Ovary (tissue), 9 donors: Measurements from ENCODE around the gene ELAPOR1. TPM values are rescaled to one million over a fixed set of nuclear protein-coding genes. Genes with fewer than 3 reads are reported as not detected.

Source experiments
- DNase-seq, 5 donors: peaks; one replicate each; pipeline ENCODE4 v3.0.0-alpha.2; 2019 to 2020
- H3K27ac ChIP-seq, 2 donors: fragments of 200-600 bp; one replicate each; pipeline versions ENCODE4 v1.5.1 to v1.8.0; 2019 to 2022
- H3K27me3 ChIP-seq: fragments of 200-600 bp; one replicate; pipeline ENCODE4 v1.8.0; 2022
- H3K36me3 ChIP-seq: fragments of 200-600 bp; sonication (generic); one replicate; pipeline ENCODE4 v1.5.1; 2019
- H3K4me1 ChIP-seq: one replicate; pipeline ENCODE4 v1.8.1; 2013; ENCODE audit warnings: mild to moderate bottlenecking, moderate library complexity; ENCODE audit not compliant: insufficient read depth
- H3K4me3 ChIP-seq: fragments of 200-600 bp; sonication (generic); one replicate; pipeline ENCODE4 v1.5.1; 2017
- H3K9me3 ChIP-seq, 2 donors: fragments of 200-600 bp in 1 of 2; sonication (generic) in 1 of 2; one replicate each; pipeline versions ENCODE4 v1.5.1 to v1.8.1; 2013 to 2019; ENCODE audit warnings: mild to moderate bottlenecking in 1 of 2, moderate library complexity in 1 of 2
- EP300 ChIP-seq: sonication (generic); formaldehyde crosslinking; IDR thresholded peaks from one replicate; pipeline ENCODE4 v1.6.1; 2017; ENCODE audit warnings: antibody characterized with exemption
- POLR2A ChIP-seq: fragments of 450-650 bp; IDR thresholded peaks from one replicate; pipeline ENCODE4 v1.6.1; 2017; ENCODE audit warnings: antibody characterized with exemption, mild to moderate bottlenecking, moderate library complexity
- WGBS, 3 donors: extraction: QIAGEN DNeasy Blood & Tissue Kit in 1 of 3; methylation state at CpG; one replicate each; pipeline versions ENCODE4 v1.1.5 to v1.1.7; 2013 to 2017; 5-methylcytosine and 5-hydroxymethylcytosine counted together
- intact Hi-C, 4 donors: fragments of 100-400 bp; cut with DNase I; formaldehyde crosslinking; loops; one replicate each; pipeline versions ENCODE4 v1.11.0 to v1.15.1; 2022 to 2023
- polyA plus RNA-seq, 2 donors: library from polyadenylated mRNA; stranded (reverse); fragments of 200-250 nt in 1 of 2; fragments of 350-450 nt in 1 of 2; fragmentation: Illumina TruSeq in 1 of 2; extraction: RNeasy Lipid Tissue Mini Kit (QIAGEN cat#74804) in 1 of 2; gene quantifications; one replicate each; pipeline ENCODE4 v1.2.3, GENCODE V29; 2013 to 2014
- total RNA-seq, 7 donors: library from RNA; depleted of rRNA in 2 of 7; stranded (reverse); fragments of >200 nt in 2 of 7; fragmentation: NEBNext Ultra II Directional in 3 of 7; extraction: Animal tissue kit (Norgen Biotek cat#: 25700) in 3 of 7; gene quantifications; one replicate each; pipeline versions ENCODE4 v1.1.0 to v1.2.4, GENCODE V29; 2016 to 2023
- TF ChIP-seq, protein P1 (sequence below), 3 donors: fragments of 450-650 bp in 2 of 3; fragments of 200-600 bp in 1 of 3; IDR thresholded peaks; one replicate each; pipeline versions ENCODE4 v1.5.1 to v1.8.0; 2016 to 2022; ENCODE audit warnings: antibody characterized with exemption in 3 of 3, mild to moderate bottlenecking in 1 of 3
- donor health status: DM: no; HTN: no; CAD: no; lungs with moderate emphysema.
- donor health status: DM: no; HTN: no; CAD: no.
- donor health status: Bipolar disorder and iron deficiency.
- donor health status: DM: yes; HTN: yes; CAD: no.
- donor health status: DM: no; HTN: no; CAD: no.
- donor health status: DM: yes; HTN: yes; CAD: no.

Gene ELAPOR1
- total and polyA plus RNA-seq, 9 donors = 0.15 to 69.6 (median 1.9) TPM; not detected in 1

GRCh38 chr1:109104364-109105151 is 9.4 kb upstream of the ELAPOR1 start:
- H3K4me1 ChIP-seq = no peaks in the 10 kb centered on the region
- H3K36me3 ChIP-seq = no peaks in the 10 kb centered on the region
- 84 to 89% (median 89%) methylated on average over 20 of the region's 20 CpGs for WGBS, 3 donors
- H3K27me3 ChIP-seq = no peaks in the 10 kb centered on the region
- no peak overlapping the region for H3K4me3 ChIP-seq
- no peak for DNase-seq
- no peak overlapping the region for H3K27ac ChIP-seq
- TF ChIP-seq, protein P1, sequence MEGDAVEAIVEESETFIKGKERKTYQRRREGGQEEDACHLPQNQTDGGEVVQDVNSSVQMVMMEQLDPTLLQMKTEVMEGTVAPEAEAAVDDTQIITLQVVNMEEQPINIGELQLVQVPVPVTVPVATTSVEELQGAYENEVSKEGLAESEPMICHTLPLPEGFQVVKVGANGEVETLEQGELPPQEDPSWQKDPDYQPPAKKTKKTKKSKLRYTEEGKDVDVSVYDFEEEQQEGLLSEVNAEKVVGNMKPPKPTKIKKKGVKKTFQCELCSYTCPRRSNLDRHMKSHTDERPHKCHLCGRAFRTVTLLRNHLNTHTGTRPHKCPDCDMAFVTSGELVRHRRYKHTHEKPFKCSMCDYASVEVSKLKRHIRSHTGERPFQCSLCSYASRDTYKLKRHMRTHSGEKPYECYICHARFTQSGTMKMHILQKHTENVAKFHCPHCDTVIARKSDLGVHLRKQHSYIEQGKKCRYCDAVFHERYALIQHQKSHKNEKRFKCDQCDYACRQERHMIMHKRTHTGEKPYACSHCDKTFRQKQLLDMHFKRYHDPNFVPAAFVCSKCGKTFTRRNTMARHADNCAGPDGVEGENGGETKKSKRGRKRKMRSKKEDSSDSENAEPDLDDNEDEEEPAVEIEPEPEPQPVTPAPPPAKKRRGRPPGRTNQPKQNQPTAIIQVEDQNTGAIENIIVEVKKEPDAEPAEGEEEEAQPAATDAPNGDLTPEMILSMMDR (IDR thresholded peaks at IDR 0.05) = no peak
- TF ChIP-seq EP300 = no peak
- TF ChIP-seq POLR2A = no peak
- H3K9me3 ChIP-seq = no peaks in the 10 kb centered on the region
- intact Hi-C loops = no loop called here

DNA sequence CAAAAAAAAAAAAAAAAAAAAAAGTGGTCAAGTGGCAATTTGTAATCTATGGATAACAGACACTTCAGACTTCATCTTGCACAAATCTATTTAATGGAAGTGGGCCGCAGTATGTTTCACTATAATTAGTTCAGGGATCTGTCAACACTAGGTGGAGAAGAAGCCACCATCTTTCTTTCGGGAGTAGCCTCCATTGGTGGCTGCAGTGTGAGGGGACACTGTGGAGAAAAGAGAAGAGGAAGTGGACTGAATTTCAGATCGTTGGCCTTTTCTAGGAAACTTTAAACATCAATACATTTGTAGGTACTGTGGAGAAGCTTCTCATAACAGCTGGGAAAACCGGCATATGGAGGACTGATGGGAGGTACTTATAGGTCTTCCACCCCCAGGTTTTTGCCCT is 8.0 kb upstream of the ELAPOR1 start:
- intact Hi-C loops = no loop called here
- no peak for DNase-seq
- 76 to 87% (median 85%) methylated on average over 4 of the region's 4 CpGs for WGBS, 3 donors
- no peaks in the 10 kb centered on the region for H3K4me1 ChIP-seq
- TF ChIP-seq, protein P1 (IDR thresholded peaks at IDR 0.05) = no peak
- TF ChIP-seq POLR2A = no peak
- no peak for TF ChIP-seq EP300
- H3K27me3 ChIP-seq = no peaks in the 10 kb centered on the region
- H3K4me3 ChIP-seq = no peak overlapping the region
- no peaks in the 10 kb centered on the region for H3K36me3 ChIP-seq
- no peak overlapping the region for H3K27ac ChIP-seq
- H3K9me3 ChIP-seq = no peaks in the 10 kb centered on the region

GRCh38 chr1:109107785-109108184 is 6.1 kb upstream of the ELAPOR1 start:
- Histone ChIP-seq H3K27ac (no peak overlapping the region), H3K4me3 (no peak overlapping the region), H3K9me3 (no peaks in the 10 kb centered on the region), H3K4me1 (peaks cover 3% of the 10 kb centered on the region), H3K27me3 (no peaks in the 10 kb centered on the region), H3K36me3 (no peaks in the 10 kb centered on the region)
- no peak for DNase-seq
- WGBS, 3 donors = 70 to 79% (median 75%) methylated on average over 7 of the region's 7 CpGs
- TF ChIP-seq, protein P1 (IDR thresholded peaks at IDR 0.05) = no peak
- no peak for TF ChIP-seq EP300
- TF ChIP-seq POLR2A = no peak
- intact Hi-C loops = no loop called here

- DNase-seq = no peak
- Histone ChIP-seq H3K4me1 (peaks cover 5% of the 10 kb centered on the region), H3K36me3 (no peaks in the 10 kb centered on the region), H3K9me3 (no peaks in the 10 kb centered on the region), H3K4me3 (no peak overlapping the region), H3K27ac (no peak overlapping the region), H3K27me3 (no peaks in the 10 kb centered on the region)
- TF ChIP-seq, protein P1 (IDR thresholded peaks at IDR 0.05) = no peak
- TF ChIP-seq EP300 (no peak), POLR2A (no peak)
- 52 to 67% (median 55%) methylated on average over 3 of the region's 3 CpGs for WGBS, 3 donors
- intact Hi-C loops = loop anchor here in 2 of 4 donors (10.0 kb wide), 3 partner anchors 85 to 155 kb away; partner anchors contain the start of gene CLCC1 (in 1 of the 2)
Observed at GRCh38 chr1:109109906-109110305, 4.0 kb upstream of the ELAPOR1 start.
